K562 (cell line): ENCODE measurements around the gene PHLDB2. TPM values are rescaled to one million over a fixed set of nuclear protein-coding genes. Genes with fewer than 3 reads are reported as not detected.

ENCODE experiments used
- ATAC-seq: fragments of 200-7000 bp; cut with Tn5 transposase; 3 replicates; pipeline ENCODE4 v1.9.1; 2020; ENCODE audit warnings: moderate library complexity
- BruUV-seq: library from RNA; stranded (reverse); fragments of 400-500 nt; replicated peaks from 2 replicates; lab custom pipeline; 2021; lab: Mats Ljungman, UMichigan
- CTCF ChIA-PET: fragments of 300-600 bp; formaldehyde crosslinking; extraction: SDS; loops from one replicate; lab custom pipeline; 2021; ENCODE audit warnings: low intra/inter-chr PET ratio; lab: Yijun Ruan, JAX
- POLR2A ChIA-PET: fragments of 300-600, 350-650 bp; sonication (Branson Sonifier 250); formaldehyde crosslinking; extraction: SDS; loops from one replicate; lab custom pipeline; 2021; ENCODE audit warnings: antibody characterized with exemption, inconsistent platforms; lab: Yijun Ruan, JAX
- DNase-seq, 4 experiments: peaks; one replicate each; pipeline versions ENCODE4 v3.0.0 to v3.0.0-alpha.2; 2011 to 2018; ENCODE audit warnings: low spot score in 3 of 4, mixed read lengths in 3 of 4; ENCODE audit errors: extremely low read depth in 1 of 4
- FAIRE-seq: peaks from 2 replicates; lab custom pipeline; 2011; peaks lifted over from hg19 to GRCh38; lab: Jason Lieb, UNC
- H2AFZ ChIP-seq: 2 replicates; pipeline ENCODE4 v1.6.0; 2011; ENCODE audit warnings: low read depth, low read length, control low read depth, inconsistent platforms
- H3K27ac ChIP-seq: fragments of 200-600 bp; 3 replicates; pipeline ENCODE4 v1.8.0; 2011; ENCODE audit warnings: low read depth, mild to moderate bottlenecking, control low read depth, inconsistent platforms, low read length, moderate library complexity, mixed read lengths; ENCODE audit errors: extremely low read depth
- H3K27me3 ChIP-seq, 2 experiments: fragments of 300-600 bp in 1 of 2; 2 replicates in 1 of 2; 3 replicates in 1 of 2; pipeline versions ENCODE4 v1.6.0 to v1.8.0; 2011; ENCODE audit warnings: inconsistent platforms in 2 of 2, low read length in 2 of 2, mild to moderate bottlenecking in 1 of 2, mixed read lengths in 1 of 2, moderate library complexity in 1 of 2; ENCODE audit not compliant: control insufficient read depth in 2 of 2, insufficient read depth in 2 of 2
- H3K36me3 ChIP-seq: fragments of 300-600 bp; 3 replicates; pipeline ENCODE4 v1.8.0; 2011; ENCODE audit warnings: mild to moderate bottlenecking, low read length, inconsistent platforms; ENCODE audit not compliant: control insufficient read depth, insufficient read depth
- H3K4me1 ChIP-seq, 2 experiments: fragments of 200-600 bp in 1 of 2; replicated peaks in 1 of 2; 2 replicates in 1 of 2; 3 replicates in 1 of 2; pipeline versions ENCODE4 v1.5.1 to v1.8.0; 2011; ENCODE audit warnings: inconsistent platforms in 2 of 2, low read length in 2 of 2, mild to moderate bottlenecking in 1 of 2, mixed read lengths in 1 of 2, moderate library complexity in 1 of 2; ENCODE audit not compliant: control insufficient read depth in 2 of 2, insufficient read depth in 2 of 2
- H3K4me2 ChIP-seq: 2 replicates; pipeline ENCODE4 v1.6.1; 2011; ENCODE audit warnings: low read length, control low read depth, inconsistent platforms, mixed read lengths; ENCODE audit not compliant: insufficient read depth
- H3K4me3 ChIP-seq: fragments of 200-600 bp; sonication (generic), shearing (Covaris generic); 2 replicates; pipeline ENCODE4 v1.5.1; 2016; ENCODE audit warnings: control low read depth, inconsistent platforms
- H3K79me2 ChIP-seq: fragments of 200-600 bp; 3 replicates; pipeline ENCODE4 v1.8.0; 2011; ENCODE audit warnings: low read length, inconsistent platforms; ENCODE audit not compliant: control insufficient read depth, insufficient read depth
- H3K9ac ChIP-seq, 2 experiments: 2 replicates each; pipeline versions ENCODE4 v1.6.0 to v1.6.1; 2011; ENCODE audit warnings: low read depth in 2 of 2, low read length in 2 of 2, control low read depth in 1 of 2, inconsistent platforms in 1 of 2, mild to moderate bottlenecking in 1 of 2, mixed read lengths in 1 of 2; ENCODE audit not compliant: insufficient read depth in 1 of 2
- H3K9me1 ChIP-seq: one replicate; pipeline ENCODE4 v1.6.0; 2011; ENCODE audit warnings: inconsistent platforms, mild to moderate bottlenecking, low read length, moderate library complexity; ENCODE audit not compliant: control insufficient read depth, insufficient read depth
- H3K9me3 ChIP-seq: replicated peaks from 2 replicates; pipeline ENCODE4 v1.5.1; 2011; ENCODE audit warnings: low read depth, low read length, inconsistent platforms; ENCODE audit not compliant: control insufficient read depth, insufficient read depth
- H4K20me1 ChIP-seq: replicated peaks from 2 replicates; pipeline ENCODE4 v1.6.1; 2011; ENCODE audit warnings: low read length, inconsistent platforms, mixed read lengths; ENCODE audit not compliant: control insufficient read depth, insufficient read depth
- CBFB ChIP-seq: sonication (generic); formaldehyde crosslinking; IDR thresholded peaks from 2 replicates; pipeline ENCODE4 v1.4.0; 2020; ENCODE audit warnings: mild to moderate bottlenecking, missing genetic modification reagents
- E2F4 ChIP-seq: sonication (generic); formaldehyde crosslinking; IDR thresholded peaks from 2 replicates; pipeline ENCODE4 v1.8.0; 2022; ENCODE audit warnings: mild to moderate bottlenecking, low read depth, missing genetic modification reagents
- MCM7 ChIP-seq, 2 experiments: fragments of 450-650 bp; IDR thresholded peaks; 2 replicates each; pipeline ENCODE4 v1.6.1; 2016 to 2018
- NR2F6 ChIP-seq: fragments of 450-650 bp; formaldehyde crosslinking; IDR thresholded peaks from 2 replicates; pipeline ENCODE4 v1.4.0; 2020; ENCODE audit warnings: mild to moderate bottlenecking
- PPARD ChIP-seq: fragments of 250-450 bp; sonication (Bioruptor Pico); IDR thresholded peaks from 2 replicates; pipeline ENCODE4 v1.8.0; 2022; ENCODE audit warnings: inconsistent platforms, mild to moderate bottlenecking, moderate library complexity
- SREBF1 ChIP-seq: fragments of 150-350 bp; IDR thresholded peaks from 2 replicates; pipeline ENCODE4 v1.6.1; 2014; ENCODE audit warnings: antibody characterized with exemption, low read depth, low read length, borderline replicate concordance
- SRSF7 ChIP-seq: fragments of 200-400 bp; formaldehyde crosslinking; optimal IDR thresholded peaks from 2 replicates; pipeline ENCODE3; 2017; ENCODE audit warnings: mild to moderate bottlenecking, low read depth, low read length
- THAP7 ChIP-seq: fragments of 250-450 bp; sonication (Bioruptor Pico); IDR thresholded peaks from 2 replicates; pipeline ENCODE4 v1.5.0; 2021
- ZNF124 ChIP-seq: sonication (generic); formaldehyde crosslinking; IDR thresholded peaks from 2 replicates; pipeline ENCODE4 v1.8.1; 2022; ENCODE audit warnings: missing genetic modification reagents
- ZNF239 ChIP-seq: fragments of 250-450 bp; sonication (Bioruptor Pico); IDR thresholded peaks from 2 replicates; pipeline ENCODE4 v1.4.0; 2020; ENCODE audit warnings: mild to moderate bottlenecking
- ZNF449 ChIP-seq: fragments of 250-450 bp; sonication (Bioruptor Pico); IDR thresholded peaks from 2 replicates; pipeline ENCODE4 v1.8.0; 2022; ENCODE audit warnings: moderate library complexity, mild to moderate bottlenecking, inconsistent platforms
- ZNF584 ChIP-seq: fragments of 200-800 bp; sonication (Bioruptor generic); IDR thresholded peaks from 2 replicates; pipeline ENCODE4 v1.6.1; 2016; ENCODE audit warnings: low read depth, mild to moderate bottlenecking, missing genetic modification characterization, missing compliant biosample characterization
- ZNF586 ChIP-seq: fragments of 450-650 bp; formaldehyde crosslinking; conservative IDR thresholded peaks from 2 replicates; pipeline ENCODE4 v1.4.0; 2020; ENCODE audit warnings: mild to moderate bottlenecking, moderate library complexity
- WGBS: fragments of 100-300 bp; shearing (Covaris generic); methylation state at CpG from one replicate; pipeline ENCODE4 v1.1.6; 2016; ENCODE audit warnings: low coverage, mixed read lengths; ENCODE audit not compliant: insufficient coverage; ENCODE audit errors: missing lambda C conversion rate; 5-methylcytosine and 5-hydroxymethylcytosine counted together
- in situ Hi-C: fragments of 300-500 bp; cut with MboI; formaldehyde crosslinking; loops from 4 replicates; pipeline ENCODE4 v1.15.0; 2018; ENCODE audit warnings: inconsistent platforms, mixed read lengths
- intact Hi-C: fragments of 100-400 bp; cut with micrococcal nuclease; formaldehyde crosslinking; loops from 2 replicates; pipeline ENCODE4 v1.14.2; 2022
- polyA plus RNA-seq, 8 experiments: library from polyadenylated mRNA; depleted of rRNA in 4 of 8; stranded (reverse) in 5 of 8; unstranded in 3 of 8; fragments of >200 nt; fragmentation: Nextera tagmentation in 2 of 8; fragmentation: Illumina TruSeq in 1 of 8; extraction: Ambion mirVana in 2 of 8; extraction: Trizol in 1 of 8; gene quantifications; 2 replicates each; pipeline versions ENCODE4 v1.2.1 to v1.2.3, GENCODE V29; 2011 to 2014; ENCODE audit warnings: inconsistent platforms in 1 of 8, missing spikeins in 1 of 8
- total RNA-seq, 7 experiments: library from RNA; depleted of rRNA in 6 of 7; stranded (reverse); fragments of >200 nt in 6 of 7; fragmentation: Illumina TruSeq in 2 of 7; extraction: Trizol in 2 of 7; gene quantifications; 2 replicates each; pipeline versions ENCODE4 v1.2.1 to v1.2.3, GENCODE V29; 2011 to 2021; ENCODE audit warnings: low replicate concordance in 1 of 7

PHLDB2 gene
- total and polyA plus RNA-seq, 9 of the 15 experiments (the other 6 are each of a cell fraction or from before 2014, with no cell fraction given), result 0.04 TPM; not detected in 8

- no peaks in the 10 kb centered on the region for H4K20me1 ChIP-seq
- no peaks in the 10 kb centered on the region for H3K79me2 ChIP-seq
- no peak overlapping the region for H2AFZ ChIP-seq
- WGBS, result 0% methylated on average over 2 of the region's 2 CpGs
- H3K9me1 ChIP-seq, result no peaks in the 10 kb centered on the region
- H3K4me2 ChIP-seq, result no peak overlapping the region
- ChIA-PET POLR2A (no interaction called here), CTCF (no interaction called here)
- DNase-seq (no peak), FAIRE-seq (no peak), ATAC-seq (no peak)
- H3K27ac ChIP-seq, result no peak overlapping the region
- intact Hi-C loops (no loop called here), in situ Hi-C loops (no loop called here)
- H3K9me3 ChIP-seq, result no peaks in the 10 kb centered on the region
- no peaks in the 10 kb centered on the region for H3K27me3 ChIP-seq
- no peak overlapping the region for H3K9ac ChIP-seq
- no peaks in the 10 kb centered on the region for H3K4me1 ChIP-seq
- H3K36me3 ChIP-seq, result no peaks in the 10 kb centered on the region
- H3K4me3 ChIP-seq, result no peak overlapping the region
- no peak for TF ChIP-seq ZNF449 (CRISPR knock-in tag)
- TF ChIP-seq THAP7 (CRISPR knock-in tag), result no peak
- TF ChIP-seq E2F4 (CRISPR knock-in tag), result no peak
- no peak for TF ChIP-seq ZNF584 (CRISPR knock-in tag)
- no peak for TF ChIP-seq SRSF7
- TF ChIP-seq ZNF124, result no peak
- TF ChIP-seq MCM7 (IDR thresholded peaks at IDR 0.05), result no peak
- no peak for TF ChIP-seq NR2F6 (CRISPR knock-in tag)
- TF ChIP-seq SREBF1, result no peak
- TF ChIP-seq ZNF586 (CRISPR knock-in tag), result no peak
- no peak for TF ChIP-seq ZNF239 (CRISPR knock-in tag)
- no peak for TF ChIP-seq PPARD (CRISPR knock-in tag)
- TF ChIP-seq CBFB (CRISPR knock-in tag), result no peak
- no TSS peak for BruUV-seq
Measured at GRCh38 chr3:111906656-111907055, 47.6 kb downstream of the PHLDB2 start.
